Measurements from ENCODE around the gene ABCC4.

Gene ABCC4

DNA sequence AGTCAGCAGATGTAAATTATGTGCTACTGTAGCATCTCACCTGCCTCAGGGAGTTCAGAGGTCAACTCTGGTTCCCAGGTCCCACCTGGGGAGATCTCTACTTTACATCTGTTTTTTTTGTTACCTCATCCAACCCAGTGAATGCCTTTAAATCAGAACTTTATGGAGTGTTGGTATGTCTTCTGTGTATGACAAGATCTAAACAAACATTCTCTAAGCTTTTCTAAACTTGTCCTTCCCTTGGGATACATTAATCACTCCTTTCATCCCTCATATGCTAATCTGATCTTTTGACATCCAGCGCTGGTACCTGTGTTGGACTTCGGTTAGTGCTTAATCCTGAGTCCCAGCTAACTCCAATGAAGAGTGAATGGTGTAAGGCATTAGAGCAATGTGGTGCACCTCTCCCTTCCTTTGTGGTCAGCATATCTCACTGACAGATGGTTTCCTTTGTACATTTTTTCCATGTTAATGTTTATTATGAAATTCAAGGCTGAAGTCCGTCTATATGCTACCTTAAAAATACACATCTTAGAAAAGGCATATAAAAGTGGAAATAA is 213.4 kb downstream of the ABCC4 start:
- peak; percentile 54 for DNase-seq (ENCODE audit: low read depth, low spot score)
- TF ChIP-seq, protein P1, sequence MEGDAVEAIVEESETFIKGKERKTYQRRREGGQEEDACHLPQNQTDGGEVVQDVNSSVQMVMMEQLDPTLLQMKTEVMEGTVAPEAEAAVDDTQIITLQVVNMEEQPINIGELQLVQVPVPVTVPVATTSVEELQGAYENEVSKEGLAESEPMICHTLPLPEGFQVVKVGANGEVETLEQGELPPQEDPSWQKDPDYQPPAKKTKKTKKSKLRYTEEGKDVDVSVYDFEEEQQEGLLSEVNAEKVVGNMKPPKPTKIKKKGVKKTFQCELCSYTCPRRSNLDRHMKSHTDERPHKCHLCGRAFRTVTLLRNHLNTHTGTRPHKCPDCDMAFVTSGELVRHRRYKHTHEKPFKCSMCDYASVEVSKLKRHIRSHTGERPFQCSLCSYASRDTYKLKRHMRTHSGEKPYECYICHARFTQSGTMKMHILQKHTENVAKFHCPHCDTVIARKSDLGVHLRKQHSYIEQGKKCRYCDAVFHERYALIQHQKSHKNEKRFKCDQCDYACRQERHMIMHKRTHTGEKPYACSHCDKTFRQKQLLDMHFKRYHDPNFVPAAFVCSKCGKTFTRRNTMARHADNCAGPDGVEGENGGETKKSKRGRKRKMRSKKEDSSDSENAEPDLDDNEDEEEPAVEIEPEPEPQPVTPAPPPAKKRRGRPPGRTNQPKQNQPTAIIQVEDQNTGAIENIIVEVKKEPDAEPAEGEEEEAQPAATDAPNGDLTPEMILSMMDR (IDR thresholded peaks at IDR 0.05; ENCODE audit: low read depth, low read length) = no peak
- H3K4me3 ChIP-seq (ENCODE audit: low read depth, low read length) = no peak overlapping the region
- in situ Hi-C loops (cut with HindIII; ENCODE audit: low sequenced_read_pairs) = no loop called here

DNA sequence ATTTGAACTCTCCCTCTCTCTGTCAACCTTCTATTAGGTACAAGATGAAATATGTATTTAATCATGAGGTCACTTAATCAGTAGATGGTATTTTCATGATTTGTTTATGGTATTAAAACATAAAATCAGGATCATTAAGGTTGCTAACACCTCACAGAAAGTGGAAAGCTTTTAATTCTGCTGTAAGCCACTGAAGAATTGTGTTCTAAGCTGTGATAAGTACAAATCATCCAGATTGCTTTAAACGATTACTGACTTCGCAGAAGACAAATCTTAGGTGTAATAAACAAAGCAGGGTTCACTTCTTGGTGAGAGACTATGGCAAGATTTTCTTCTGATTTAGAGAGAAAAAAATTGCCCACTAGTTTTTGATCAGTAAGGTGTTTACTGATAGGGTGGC is 214.5 kb downstream of the ABCC4 start:
- TF ChIP-seq, protein P1 (IDR thresholded peaks at IDR 0.05; ENCODE audit: low read depth, low read length) = no peak
- in situ Hi-C loops (cut with HindIII; ENCODE audit: low sequenced_read_pairs) = no loop called here

DNA sequence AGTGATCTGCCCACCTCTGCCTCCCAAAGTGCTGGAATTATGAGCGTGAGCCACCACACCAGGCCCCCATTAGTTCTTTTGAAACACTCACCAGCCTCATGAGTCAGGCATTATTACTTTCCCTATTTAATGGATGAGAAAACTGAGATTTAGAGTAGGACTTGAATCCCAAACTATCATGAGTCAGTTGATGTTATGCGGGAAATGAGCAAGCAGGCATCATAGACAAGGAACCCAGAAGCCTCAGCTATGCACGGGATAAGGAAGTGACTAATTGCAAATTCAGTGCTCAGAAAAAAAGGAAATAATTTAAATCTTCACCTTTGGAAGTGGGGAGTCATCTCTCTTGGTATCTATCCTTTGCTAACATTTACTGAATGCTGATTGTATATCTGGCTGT is 217.5 kb downstream of the ABCC4 start:
- H3K4me3 ChIP-seq (ENCODE audit: low read depth, low read length) = no peak overlapping the region
- in situ Hi-C loops (cut with HindIII; ENCODE audit: low sequenced_read_pairs) = no loop called here
- TF ChIP-seq, protein P1 (IDR thresholded peaks at IDR 0.05; ENCODE audit: low read depth, low read length) = no peak
- DNase-seq (ENCODE audit: low read depth, low spot score) = peak; percentile 68

More for the DNA sequence above, 214.5 kb downstream of the ABCC4 start:
- no peak overlapping the region for H3K4me3 ChIP-seq (ENCODE audit: low read depth, low read length)
- DNase-seq (ENCODE audit: low read depth, low spot score) = no peak

DNA sequence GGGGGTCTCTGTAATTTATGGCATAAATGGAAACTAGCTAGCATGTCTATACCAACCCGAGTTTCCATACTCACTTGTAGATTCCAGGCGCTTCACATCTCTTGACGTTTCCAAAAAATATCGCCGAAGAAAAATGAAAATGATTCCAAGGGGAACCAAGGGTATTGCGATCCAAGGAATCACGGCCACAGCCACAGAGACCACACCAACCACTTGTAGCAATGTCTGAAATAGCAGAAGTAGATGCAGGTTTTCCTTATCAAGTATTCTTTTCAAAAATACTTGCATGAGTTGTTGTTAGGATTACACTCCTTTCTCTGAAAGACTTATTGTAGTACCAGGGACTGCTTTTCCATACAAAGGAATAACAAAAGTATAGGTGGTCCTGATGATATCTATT is 218.2 kb downstream of the ABCC4 start:
- in situ Hi-C loops (cut with HindIII; ENCODE audit: low sequenced_read_pairs) = no loop called here
- no peak for DNase-seq (ENCODE audit: low read depth, low spot score)
- no peak overlapping the region for H3K4me3 ChIP-seq (ENCODE audit: low read depth, low read length)
- TF ChIP-seq, protein P1 (IDR thresholded peaks at IDR 0.05; ENCODE audit: low read depth, low read length) = no peak

DNA sequence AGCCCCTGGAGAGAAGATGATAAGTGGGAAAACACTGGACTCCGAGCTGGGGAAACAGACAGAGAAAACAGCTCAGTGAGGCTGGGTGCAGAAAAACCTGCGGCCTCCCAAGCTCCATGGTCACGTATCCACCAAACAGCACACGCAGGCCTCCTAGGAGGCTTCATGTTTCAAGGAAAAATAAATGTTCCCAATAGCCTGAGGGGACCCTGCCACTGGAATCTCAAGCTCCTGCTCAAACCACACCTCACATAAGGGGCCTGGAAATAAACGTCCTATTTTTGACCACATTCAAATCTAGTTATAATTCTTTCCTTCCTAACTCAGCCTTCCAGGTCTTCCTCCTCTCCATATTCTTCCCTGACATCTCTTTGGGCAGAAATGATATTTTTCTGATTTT is 225.7 kb downstream of the ABCC4 start:
- H3K4me3 ChIP-seq (ENCODE audit: low read depth, low read length) = no peak overlapping the region
- DNase-seq (ENCODE audit: low read depth, low spot score) = no peak
- in situ Hi-C loops (cut with HindIII; ENCODE audit: low sequenced_read_pairs) = no loop called here
- TF ChIP-seq, protein P1 (IDR thresholded peaks at IDR 0.05; ENCODE audit: low read depth, low read length) = no peak

DNA sequence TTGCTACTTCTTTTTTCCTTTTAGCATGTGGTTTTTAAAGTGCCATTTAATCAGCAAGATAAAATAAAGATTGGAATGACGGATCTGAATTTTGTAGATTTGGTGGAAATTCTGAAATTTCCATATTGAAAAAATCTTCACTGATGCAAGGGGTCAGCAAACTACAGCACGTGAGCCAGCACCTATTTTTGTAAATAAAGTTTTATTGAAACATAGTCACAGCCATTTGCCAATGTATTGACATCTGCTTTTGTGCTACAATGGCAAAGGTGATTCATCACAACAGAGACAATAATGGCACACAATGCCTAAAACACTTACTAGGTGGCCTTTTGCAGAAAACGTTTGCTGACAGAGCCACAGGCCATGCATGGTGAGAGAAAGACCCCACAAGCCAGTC is 226.4 kb downstream of the ABCC4 start:
- H3K4me3 ChIP-seq (ENCODE audit: low read depth, low read length) = no peak overlapping the region
- DNase-seq (ENCODE audit: low read depth, low spot score) = no peak
- TF ChIP-seq, protein P1 (IDR thresholded peaks at IDR 0.05; ENCODE audit: low read depth, low read length) = no peak
- in situ Hi-C loops (cut with HindIII; ENCODE audit: low sequenced_read_pairs) = no loop called here

Measured in astrocyte of the spinal cord (primary cell).